ENCODE results near the gene CDH22. TPM values are rescaled to one million over a fixed set of nuclear protein-coding genes. Genes with fewer than 3 reads are reported as not detected.

CDH22 gene
- total and polyA plus RNA-seq, 9 of the 15 experiments (the other 6 are each of a cell fraction or from before 2014, with no cell fraction given) = 0.07 to 0.08 TPM; not detected in 7

- TF ChIP-seq, protein P1, sequence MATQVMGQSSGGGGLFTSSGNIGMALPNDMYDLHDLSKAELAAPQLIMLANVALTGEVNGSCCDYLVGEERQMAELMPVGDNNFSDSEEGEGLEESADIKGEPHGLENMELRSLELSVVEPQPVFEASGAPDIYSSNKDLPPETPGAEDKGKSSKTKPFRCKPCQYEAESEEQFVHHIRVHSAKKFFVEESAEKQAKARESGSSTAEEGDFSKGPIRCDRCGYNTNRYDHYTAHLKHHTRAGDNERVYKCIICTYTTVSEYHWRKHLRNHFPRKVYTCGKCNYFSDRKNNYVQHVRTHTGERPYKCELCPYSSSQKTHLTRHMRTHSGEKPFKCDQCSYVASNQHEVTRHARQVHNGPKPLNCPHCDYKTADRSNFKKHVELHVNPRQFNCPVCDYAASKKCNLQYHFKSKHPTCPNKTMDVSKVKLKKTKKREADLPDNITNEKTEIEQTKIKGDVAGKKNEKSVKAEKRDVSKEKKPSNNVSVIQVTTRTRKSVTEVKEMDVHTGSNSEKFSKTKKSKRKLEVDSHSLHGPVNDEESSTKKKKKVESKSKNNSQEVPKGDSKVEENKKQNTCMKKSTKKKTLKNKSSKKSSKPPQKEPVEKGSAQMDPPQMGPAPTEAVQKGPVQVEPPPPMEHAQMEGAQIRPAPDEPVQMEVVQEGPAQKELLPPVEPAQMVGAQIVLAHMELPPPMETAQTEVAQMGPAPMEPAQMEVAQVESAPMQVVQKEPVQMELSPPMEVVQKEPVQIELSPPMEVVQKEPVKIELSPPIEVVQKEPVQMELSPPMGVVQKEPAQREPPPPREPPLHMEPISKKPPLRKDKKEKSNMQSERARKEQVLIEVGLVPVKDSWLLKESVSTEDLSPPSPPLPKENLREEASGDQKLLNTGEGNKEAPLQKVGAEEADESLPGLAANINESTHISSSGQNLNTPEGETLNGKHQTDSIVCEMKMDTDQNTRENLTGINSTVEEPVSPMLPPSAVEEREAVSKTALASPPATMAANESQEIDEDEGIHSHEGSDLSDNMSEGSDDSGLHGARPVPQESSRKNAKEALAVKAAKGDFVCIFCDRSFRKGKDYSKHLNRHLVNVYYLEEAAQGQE (IDR thresholded peaks at IDR 0.05; ENCODE audit: borderline replicate concordance) = peak; percentile 82
- TF ChIP-seq, protein P1 (CRISPR knock-in tag; IDR thresholded peaks at IDR 0.05; ENCODE audit: low read depth) = no peak
- TF ChIP-seq MAZ (CRISPR knock-in tag; conservative IDR thresholded peaks at IDR 0.05 in 1 of 2, IDR thresholded peaks at IDR 0.05 in 1 of 2) (peak in 1 of 2 experiments; percentile 55; a peak in 2 of 4 replicates), MLX (CRISPR knock-in tag; conservative IDR thresholded peaks at IDR 0.05) (no peak), JUND (IDR thresholded peaks at IDR 0.05; ENCODE audit: borderline replicate concordance, low read depth, low read length) (0 out of 2 replicates have a peak, but pooled peaks have one; percentile 20), JUND (tag; IDR thresholded peaks at IDR 0.05; ENCODE audit: borderline replicate concordance, low read depth, low read length) (no peak), LCOR (CRISPR knock-in tag; IDR thresholded peaks at IDR 0.05) (no peak), ZNF507 (tag; conservative IDR thresholded peaks at IDR 0.05) (no peak), ZNF512 (tag; IDR thresholded peaks at IDR 0.05) (no peak), E2F6 (IDR thresholded peaks at IDR 0.05; ENCODE audit: borderline replicate concordance in 1 of 2, extremely low read depth in 1 of 2, insufficient read depth in 1 of 2, insufficient read length in 1 of 2, low read depth in 1 of 2, low read length in 1 of 2, poor library complexity in 1 of 2, severe bottlenecking in 1 of 2) (peak in 1 of 2 experiments; percentile 10), HCFC1 (IDR thresholded peaks at IDR 0.05; ENCODE audit: low read depth, low read length) (no peak), MBD2 (IDR thresholded peaks at IDR 0.05; ENCODE audit: borderline replicate concordance, low read depth) (no peak), NFE2 (IDR thresholded peaks at IDR 0.05; ENCODE audit: low read depth) (no peak)
- TF ChIP-seq, protein P2, sequence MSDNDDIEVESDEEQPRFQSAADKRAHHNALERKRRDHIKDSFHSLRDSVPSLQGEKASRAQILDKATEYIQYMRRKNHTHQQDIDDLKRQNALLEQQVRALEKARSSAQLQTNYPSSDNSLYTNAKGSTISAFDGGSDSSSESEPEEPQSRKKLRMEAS (CRISPR knock-in tag; IDR thresholded peaks at IDR 0.05) = no peak
Measured at GRCh38 chr20:46307139-46307998, 929 bp downstream of the CDH22 start (continued).
